Lower lobe of right lung (tissue), 2 donors: Measurements from ENCODE around the gene GNB1L. TPM values are rescaled to one million over a fixed set of nuclear protein-coding genes. Genes with fewer than 3 reads are reported as not detected.

Source experiments
- ATAC-seq, 2 donors: fragments of 200-7000 bp; cut with Tn5 transposase; one replicate each; pipeline ENCODE4 v1.9.1; 2020 to 2022; ENCODE audit warnings: mild to moderate bottlenecking in 2 of 2, moderate library complexity in 2 of 2
- DNase-seq: peaks from one replicate; pipeline ENCODE4 v3.0.0-alpha.2; 2020
- H3K27ac ChIP-seq: fragments of 200-600 bp; one replicate; pipeline ENCODE4 v1.8.0; 2022
- H3K27me3 ChIP-seq: fragments of 200-600 bp; one replicate; pipeline ENCODE4 v1.8.0; 2022; ENCODE audit warnings: low read depth
- H3K36me3 ChIP-seq: fragments of 200-600 bp; one replicate; pipeline ENCODE4 v1.8.0; 2022; ENCODE audit warnings: mild to moderate bottlenecking
- H3K4me1 ChIP-seq: fragments of 200-600 bp; one replicate; pipeline ENCODE4 v1.8.0; 2022
- H3K4me3 ChIP-seq: fragments of 200-600 bp; one replicate; pipeline ENCODE4 v1.8.0; 2022; ENCODE audit warnings: mild to moderate bottlenecking
- H3K9me3 ChIP-seq: fragments of 200-600 bp; one replicate; pipeline ENCODE4 v1.8.0; 2022
- intact Hi-C: fragments of 100-400 bp; cut with DNase I; formaldehyde crosslinking; loops from one replicate; pipeline ENCODE4 v1.11.0; 2022
- total RNA-seq: library from RNA; stranded (reverse); fragmentation: NEBNext Ultra II Directional; extraction: Animal tissue kit (Norgen Biotek cat#: 25700); gene quantifications from one replicate; pipeline ENCODE4 v1.2.1, GENCODE V29; 2021
- TF ChIP-seq, protein P1 (sequence below): fragments of 200-600 bp; IDR thresholded peaks from one replicate; pipeline ENCODE4 v1.8.0; 2022; ENCODE audit warnings: antibody characterized with exemption, mild to moderate bottlenecking
- donor health status: DM: no; HTN: yes; CAD: no; lungs with severe emphysema.

GNB1L gene
- total RNA-seq, 1 donor from 2014 or later, result 6.0 TPM

DNA sequence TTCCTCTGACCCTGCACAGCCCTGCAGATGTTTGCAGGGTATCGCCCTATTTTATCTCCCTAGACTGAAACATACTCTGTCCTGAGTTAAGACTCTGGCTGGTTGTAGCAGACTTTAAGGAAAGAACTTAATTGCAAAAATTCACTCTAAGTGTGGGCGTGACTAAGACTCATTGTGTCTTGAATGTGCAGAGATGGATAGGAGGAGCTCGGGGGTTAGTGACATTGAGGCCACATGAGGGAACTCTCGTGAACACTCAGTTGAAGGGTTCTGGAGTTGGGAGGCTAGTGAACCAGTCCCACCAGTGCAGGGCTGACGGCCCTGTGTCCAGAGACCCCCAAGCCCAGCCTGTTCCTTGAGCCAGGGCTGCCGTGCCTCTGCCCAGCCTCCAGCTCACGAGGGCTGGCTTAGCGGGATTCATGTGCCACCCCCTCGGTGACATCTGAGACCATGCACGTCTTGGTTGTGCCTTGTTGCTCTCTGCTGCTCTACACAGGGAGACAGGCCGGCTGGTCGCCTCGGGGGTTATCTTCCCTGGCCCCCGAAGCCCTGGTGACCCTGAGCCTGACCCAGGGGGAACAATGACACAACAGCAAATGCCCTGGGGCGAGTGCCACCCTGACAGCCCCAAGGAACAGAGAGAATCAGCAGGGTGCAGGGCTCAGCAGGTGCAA lies 105.5 kb downstream of the GNB1L start:
- intact Hi-C loops, result no loop called here
- Histone ChIP-seq H3K9me3 (no peaks in the 10 kb centered on the region), H3K4me3 (no peak overlapping the region), H3K27ac (no peak overlapping the region), H3K27me3 (peaks cover 36% of the 10 kb centered on the region), H3K4me1 (no peaks in the 10 kb centered on the region), H3K36me3 (no peaks in the 10 kb centered on the region)
- no peak for ATAC-seq
- TF ChIP-seq, protein P1, sequence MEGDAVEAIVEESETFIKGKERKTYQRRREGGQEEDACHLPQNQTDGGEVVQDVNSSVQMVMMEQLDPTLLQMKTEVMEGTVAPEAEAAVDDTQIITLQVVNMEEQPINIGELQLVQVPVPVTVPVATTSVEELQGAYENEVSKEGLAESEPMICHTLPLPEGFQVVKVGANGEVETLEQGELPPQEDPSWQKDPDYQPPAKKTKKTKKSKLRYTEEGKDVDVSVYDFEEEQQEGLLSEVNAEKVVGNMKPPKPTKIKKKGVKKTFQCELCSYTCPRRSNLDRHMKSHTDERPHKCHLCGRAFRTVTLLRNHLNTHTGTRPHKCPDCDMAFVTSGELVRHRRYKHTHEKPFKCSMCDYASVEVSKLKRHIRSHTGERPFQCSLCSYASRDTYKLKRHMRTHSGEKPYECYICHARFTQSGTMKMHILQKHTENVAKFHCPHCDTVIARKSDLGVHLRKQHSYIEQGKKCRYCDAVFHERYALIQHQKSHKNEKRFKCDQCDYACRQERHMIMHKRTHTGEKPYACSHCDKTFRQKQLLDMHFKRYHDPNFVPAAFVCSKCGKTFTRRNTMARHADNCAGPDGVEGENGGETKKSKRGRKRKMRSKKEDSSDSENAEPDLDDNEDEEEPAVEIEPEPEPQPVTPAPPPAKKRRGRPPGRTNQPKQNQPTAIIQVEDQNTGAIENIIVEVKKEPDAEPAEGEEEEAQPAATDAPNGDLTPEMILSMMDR, result no peak
- DNase-seq, result no peak

DNA sequence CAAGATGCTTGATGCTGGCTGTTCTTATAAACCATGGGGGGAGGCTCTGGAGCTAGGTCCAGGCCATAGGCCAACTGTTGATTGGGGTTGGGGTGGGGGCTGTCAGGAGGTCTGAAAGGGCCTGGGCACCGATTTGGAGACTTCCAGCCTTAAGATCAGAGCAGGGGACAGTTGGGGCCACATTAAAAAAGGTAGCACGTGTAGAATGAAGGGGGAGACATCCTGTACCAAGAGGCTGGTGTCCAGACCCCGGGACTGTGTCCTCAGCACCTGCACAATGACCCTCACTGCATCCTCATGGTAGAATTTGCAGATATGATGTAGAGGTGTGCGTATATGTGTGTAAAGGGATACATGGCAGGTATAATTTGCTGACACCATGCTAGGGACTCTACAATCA lies 106.5 kb downstream of the GNB1L start:
- no peak for DNase-seq
- ATAC-seq, result no peak
- Histone ChIP-seq H3K36me3 (no peaks in the 10 kb centered on the region), H3K9me3 (no peaks in the 10 kb centered on the region), H3K27ac (no peak overlapping the region), H3K4me1 (no peaks in the 10 kb centered on the region), H3K4me3 (no peak overlapping the region), H3K27me3 (peaks cover 27% of the 10 kb centered on the region)
- intact Hi-C loops, result no loop called here
- TF ChIP-seq, protein P1, result no peak

DNA sequence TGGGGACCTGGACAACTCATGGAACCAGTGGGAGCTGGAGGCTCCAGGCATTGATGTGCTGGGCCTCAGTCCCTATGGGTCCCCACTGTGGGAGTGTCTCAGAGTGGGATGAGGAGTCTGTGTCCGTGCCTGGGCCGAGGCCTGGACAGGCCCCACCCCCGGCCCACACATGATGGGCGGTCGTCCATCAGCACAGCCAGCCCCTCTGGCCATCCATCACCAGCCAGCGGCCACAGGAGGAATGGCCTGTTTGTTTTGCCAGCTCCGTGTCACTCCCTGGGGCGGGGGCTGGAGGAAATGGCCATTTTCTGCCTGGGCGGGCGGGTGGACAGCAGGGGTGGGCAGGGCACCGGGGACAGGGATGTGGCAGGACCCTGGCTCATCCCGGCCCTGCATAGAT lies 107.1 kb downstream of the GNB1L start:
- no peak for ATAC-seq

DNA sequence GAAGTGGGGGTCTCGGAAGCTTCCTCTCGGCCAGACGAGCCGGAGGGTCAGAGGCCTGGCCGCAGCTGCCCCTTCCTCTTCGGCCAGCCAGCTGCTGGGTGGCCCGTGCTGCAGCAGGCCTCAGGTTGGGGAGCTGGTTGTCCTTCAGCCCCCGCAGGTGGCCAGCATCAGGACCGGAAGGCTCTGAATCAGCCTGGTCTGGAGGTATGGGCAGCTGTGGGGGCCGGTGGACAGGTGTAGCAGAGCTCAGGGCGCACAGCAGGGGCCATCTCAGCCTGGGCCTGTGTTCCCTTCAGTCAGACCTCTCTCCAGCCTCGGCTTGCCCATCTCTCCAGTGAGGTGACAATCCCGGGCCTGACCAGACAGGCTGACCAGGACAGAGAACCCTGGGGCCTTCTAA lies 107.9 kb downstream of the GNB1L start:
- Histone ChIP-seq H3K4me3 (no peak overlapping the region), H3K4me1 (no peaks in the 10 kb centered on the region), H3K27ac (no peak overlapping the region), H3K9me3 (no peaks in the 10 kb centered on the region), H3K27me3 (peaks cover 12% of the 10 kb centered on the region), H3K36me3 (no peaks in the 10 kb centered on the region)
- no peak for ATAC-seq
- intact Hi-C loops, result no loop called here
- TF ChIP-seq, protein P1, result no peak
- DNase-seq, result no peak

More for the DNA sequence above, 107.1 kb downstream of the GNB1L start:
- Histone ChIP-seq H3K4me1 (no peaks in the 10 kb centered on the region), H3K4me3 (no peak overlapping the region), H3K9me3 (no peaks in the 10 kb centered on the region), H3K27ac (no peak overlapping the region), H3K36me3 (no peaks in the 10 kb centered on the region), H3K27me3 (peaks cover 21% of the 10 kb centered on the region)
- intact Hi-C loops, result no loop called here
- DNase-seq, result no peak
- TF ChIP-seq, protein P1, result no peak

DNA sequence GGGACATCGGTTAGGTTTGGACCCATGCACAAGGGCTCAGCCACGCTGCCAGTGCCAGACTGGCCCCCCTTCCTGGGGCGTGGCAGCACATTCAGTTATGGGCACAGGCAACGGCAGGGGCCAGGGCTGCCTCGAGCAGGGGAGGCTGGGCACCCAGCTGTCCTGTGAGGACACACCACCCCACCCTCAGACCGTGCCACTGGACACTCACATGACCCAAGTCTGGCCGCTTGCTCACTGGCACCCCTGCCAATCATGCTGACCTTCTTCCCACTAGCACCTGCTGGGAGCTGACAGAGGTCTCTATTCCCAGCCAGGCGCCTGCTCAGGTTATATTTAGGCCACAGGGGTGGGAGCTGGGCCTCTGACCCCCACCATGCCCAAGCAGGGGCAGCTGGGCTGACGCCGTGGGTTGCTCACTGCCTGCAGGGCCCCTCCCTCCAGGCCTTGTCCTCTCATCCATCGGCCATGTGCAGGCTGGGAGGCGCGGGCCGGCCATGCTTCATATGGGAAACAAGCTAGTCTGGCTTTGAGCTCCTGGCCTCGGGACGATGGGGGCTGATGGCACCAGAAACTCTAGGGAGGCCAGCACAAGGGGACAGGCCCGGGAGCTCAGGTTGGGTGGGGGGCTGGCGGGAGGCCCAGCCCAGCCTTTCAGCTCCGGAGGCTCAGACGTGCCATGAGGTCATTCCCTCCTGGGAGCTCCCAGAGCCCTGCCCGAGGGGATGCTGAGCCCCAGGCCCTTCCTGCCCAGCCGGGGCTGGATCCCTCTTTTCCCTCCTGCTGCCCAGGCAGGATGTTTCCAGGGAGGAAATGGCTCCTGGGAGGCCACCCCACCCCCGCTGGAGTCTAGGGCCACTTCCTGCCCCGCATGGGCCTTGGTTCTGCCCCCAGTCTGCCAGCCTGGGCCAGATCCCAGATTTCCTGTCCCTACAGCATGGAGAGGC lies 109.2 kb downstream of the GNB1L start:
- TF ChIP-seq, protein P1, result no peak
- no peaks in the 10 kb centered on the region for H3K4me1 ChIP-seq
- DNase-seq (no peak), ATAC-seq (no peak)
- no peaks in the 10 kb centered on the region for H3K9me3 ChIP-seq
- H3K4me3 ChIP-seq, result no peak overlapping the region
- no peak overlapping the region for H3K27ac ChIP-seq
- H3K36me3 ChIP-seq, result no peaks in the 10 kb centered on the region
- peaks cover 8% of the 10 kb centered on the region for H3K27me3 ChIP-seq
- intact Hi-C loops, result no loop called here
